ENCODE results near the gene RBMS2.
"Not testable (repeated sequence)": the region's sequence is repeated elsewhere in the genome, so short reads cannot be mapped to it uniquely, and the experiment has no call there.

RBMS2 gene

DNA sequence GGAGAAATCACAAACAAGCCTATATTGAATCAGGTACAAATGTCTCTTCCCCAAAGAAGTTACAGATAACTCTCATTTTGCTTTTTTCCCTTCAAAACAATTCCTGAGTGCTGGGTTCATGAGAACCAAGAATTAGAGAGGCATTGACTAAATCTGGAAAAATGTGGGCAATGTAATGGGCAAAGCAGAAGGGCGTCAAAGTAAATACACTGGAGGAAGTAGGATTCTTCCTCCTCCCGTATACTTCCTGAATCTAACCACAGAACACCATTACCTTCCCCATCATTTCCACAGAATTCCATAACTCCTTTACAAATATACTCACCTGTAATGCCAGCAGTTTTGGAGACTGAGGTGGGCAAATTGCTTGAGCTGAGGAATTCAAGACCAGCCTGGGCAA lies 3.0 kb upstream of the RBMS2 start:
- DNase-seq, result no peak

DNA sequence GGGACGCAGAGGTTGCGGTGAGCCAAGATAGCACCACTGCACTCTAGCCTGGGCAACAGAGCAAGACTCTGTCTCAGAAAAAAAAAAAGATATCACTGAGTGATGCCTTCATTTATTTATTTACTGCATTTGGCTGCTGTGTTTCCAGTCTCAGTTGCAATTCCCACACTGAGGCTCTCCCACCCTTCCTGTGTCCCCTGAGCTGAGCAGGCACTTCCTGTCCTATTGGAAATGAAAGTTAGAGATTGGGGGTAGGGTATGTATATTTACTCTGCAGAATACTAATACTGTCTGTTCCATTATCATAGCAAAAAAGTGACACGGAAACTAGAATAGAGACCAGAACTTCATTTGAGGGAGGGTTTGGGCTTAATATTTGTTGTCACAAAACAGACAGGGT lies 1.6 kb upstream of the RBMS2 start:
- DNase-seq, result no peak

DNA sequence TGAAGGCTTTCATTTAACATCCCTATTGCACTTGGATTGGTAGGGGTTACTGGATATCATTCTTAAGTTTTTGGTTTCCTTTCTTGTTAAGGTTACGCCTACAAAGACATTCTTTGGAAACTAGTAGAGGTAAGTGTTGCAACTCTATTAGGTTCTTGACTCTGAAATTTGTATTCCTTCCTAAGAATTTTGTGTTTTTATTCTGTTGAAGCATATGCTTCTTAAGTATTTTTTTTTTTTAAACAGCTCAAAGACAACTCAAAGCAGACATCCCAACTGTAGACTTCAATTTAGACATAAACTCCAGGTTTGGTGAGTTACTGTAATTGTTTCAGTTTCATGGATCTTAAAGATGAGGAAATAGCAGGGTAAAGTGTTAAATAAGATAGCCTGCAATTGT lies 1.1 kb upstream of the RBMS2 start:
- DNase-seq, result no peak

GRCh38 chr12:56521209-56521589 lies 421 bp upstream of the RBMS2 start:
- no peak for DNase-seq

DNA sequence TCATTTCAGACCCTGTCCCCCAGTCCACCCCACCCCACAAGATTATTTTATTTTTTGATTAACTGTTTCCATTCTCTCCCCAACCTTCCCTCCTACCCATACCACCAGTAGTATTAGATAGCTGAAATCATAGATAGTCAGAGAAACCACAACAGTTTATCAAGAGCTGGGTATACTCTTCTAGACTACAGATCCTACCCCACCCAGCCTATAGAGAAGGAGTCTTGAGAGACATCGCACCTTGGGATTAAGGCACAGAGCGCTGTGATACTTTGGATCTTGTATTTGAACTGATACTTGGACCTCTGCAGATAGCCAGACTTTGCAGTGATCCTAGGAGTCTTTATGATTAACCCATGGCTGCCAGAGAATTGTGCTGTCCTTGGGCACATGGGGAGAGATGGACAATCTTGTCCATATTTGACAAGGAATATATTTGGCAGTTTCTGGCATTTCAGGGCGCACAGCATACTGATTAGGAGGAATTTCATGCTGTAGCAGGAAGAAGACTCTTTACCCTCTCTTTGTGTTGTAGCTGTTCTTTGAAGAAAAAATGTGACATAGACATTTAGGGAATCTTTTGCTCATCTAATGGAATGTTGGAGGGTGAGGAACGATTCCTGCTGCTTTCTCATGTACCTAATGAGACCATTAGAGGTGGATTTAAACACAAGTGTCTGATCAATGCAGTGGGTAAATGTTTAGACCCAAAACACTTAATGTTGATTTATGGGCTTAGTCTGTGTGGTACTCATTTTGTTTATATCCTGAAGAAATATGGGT lies 982 bp downstream of the RBMS2 start:
- DNase-seq, result no peak

- DNase-seq, result no peak
Measured at GRCh38 chr12:56528846-56529245, 7.2 kb downstream of the RBMS2 start.

- DNase-seq, result no peak
Measured at GRCh38 chr12:56529656-56530055, 8.0 kb downstream of the RBMS2 start.

- no peak for DNase-seq
Measured at GRCh38 chr12:56530390-56531055, 8.9 kb downstream of the RBMS2 start.

DNA sequence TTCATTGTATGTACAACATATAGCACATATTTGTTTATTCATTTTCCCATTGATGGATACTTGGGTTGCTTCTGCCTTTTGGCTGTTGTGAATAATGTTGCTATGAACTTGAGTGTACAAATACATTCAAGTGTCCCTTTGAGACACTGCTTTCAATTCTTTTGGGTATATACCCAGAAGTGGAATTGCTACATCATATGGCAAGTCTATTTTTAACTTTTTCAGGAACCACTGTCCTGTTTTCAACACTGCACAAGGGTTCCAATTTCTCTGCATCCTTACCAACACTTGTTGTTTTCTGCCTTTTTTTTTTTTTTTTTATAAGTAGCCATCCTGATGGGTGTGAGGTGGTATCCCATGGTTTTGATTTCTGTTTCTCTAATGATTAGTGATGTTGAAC lies 15.9 kb downstream of the RBMS2 start:
- no peak for DNase-seq

DNA sequence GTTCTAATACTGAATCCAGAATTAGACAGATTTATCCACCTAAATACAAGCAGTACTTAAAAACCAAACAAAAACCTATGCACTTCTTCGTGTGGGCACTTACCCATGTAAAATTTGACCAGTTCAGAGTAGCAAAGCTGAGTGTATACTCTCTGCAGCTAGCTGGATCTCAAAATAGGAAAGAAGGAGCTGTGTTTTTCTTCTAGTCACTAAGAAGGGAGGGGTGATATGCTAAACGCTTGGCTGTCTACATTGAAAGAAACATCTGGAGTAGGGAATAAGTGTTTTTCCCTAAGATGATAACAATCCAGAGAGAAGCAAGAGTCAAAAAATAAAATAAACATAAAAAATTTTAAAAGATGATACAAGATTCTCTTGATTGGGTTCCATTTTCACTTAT lies 20.0 kb downstream of the RBMS2 start:
- no peak for DNase-seq

DNA sequence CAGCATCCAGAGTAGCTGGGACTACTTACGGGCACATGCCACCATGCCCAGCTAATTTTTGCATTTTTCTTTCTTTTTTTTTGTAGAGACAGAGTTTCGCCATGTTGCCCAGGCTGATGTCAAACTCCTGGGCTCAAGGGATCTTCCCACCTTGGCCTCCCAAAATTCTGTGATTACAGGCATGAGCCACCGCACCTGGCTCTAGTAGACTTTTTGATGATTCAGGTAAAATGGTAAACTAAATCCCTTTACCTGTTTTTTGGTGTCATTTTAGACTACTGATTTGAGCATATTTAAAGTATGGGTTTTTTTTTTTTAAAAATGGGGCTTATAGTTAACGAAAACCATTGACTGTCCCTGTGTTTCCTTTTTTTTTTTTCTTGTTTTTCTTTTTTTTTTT lies 20.5 kb downstream of the RBMS2 start:
- no peak for DNase-seq

- DNase-seq, result no peak
Measured at GRCh38 chr12:56545023-56545604, 23.5 kb downstream of the RBMS2 start.

- no peak for DNase-seq
Measured at GRCh38 chr12:56546680-56547079, 25.1 kb downstream of the RBMS2 start.

GRCh38 chr12:56551070-56551469 lies 29.4 kb downstream of the RBMS2 start:
- no peak for DNase-seq

GRCh38 chr12:56565510-56566101 lies 44.0 kb downstream of the RBMS2 start:
- DNase-seq, result peak; percentile 15

DNA sequence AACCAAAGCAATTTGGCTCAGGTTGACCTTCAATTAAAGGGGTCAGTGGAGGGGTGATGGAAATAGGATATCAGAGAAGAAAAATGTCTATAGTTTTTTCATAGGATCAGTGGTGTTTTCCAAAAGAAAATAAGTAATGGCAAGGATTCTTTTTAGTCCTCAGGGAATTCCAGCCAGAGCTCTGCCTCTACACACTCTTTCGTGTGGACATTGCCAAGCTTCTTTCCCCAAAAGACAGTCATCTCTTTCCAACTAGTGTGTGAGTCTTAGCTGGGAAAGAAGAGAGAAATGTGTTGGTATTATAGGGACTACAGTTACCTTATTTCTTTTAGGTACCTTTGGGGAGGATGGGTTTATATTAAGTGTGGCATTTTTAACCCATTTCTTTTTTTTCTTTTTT lies 46.5 kb downstream of the RBMS2 start:
- no peak for DNase-seq

- no peak for DNase-seq
Measured at GRCh38 chr12:56571121-56571520, 49.5 kb downstream of the RBMS2 start.

DNA sequence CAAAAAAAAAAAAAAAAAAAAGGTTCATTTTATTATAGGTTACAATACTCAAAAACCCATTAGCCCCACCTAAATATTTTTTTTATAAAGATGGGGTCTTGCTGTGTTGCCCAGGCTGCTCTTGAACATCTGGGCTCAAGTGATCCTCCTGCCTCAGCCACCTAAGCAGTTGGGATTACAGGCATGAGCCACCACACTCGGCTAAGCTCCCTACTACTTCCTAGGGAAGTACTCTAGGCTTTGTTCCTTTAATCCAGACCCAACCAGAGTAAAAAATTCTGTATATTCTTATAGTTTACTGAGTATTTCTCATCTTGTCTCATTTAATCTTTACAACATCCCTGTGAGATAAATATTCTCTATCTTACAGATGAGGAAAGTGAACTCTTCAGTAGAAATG lies 50.7 kb downstream of the RBMS2 start:
- no peak for DNase-seq

GRCh38 chr12:56574210-56574609 lies 52.6 kb downstream of the RBMS2 start:
- DNase-seq, result no peak

DNA sequence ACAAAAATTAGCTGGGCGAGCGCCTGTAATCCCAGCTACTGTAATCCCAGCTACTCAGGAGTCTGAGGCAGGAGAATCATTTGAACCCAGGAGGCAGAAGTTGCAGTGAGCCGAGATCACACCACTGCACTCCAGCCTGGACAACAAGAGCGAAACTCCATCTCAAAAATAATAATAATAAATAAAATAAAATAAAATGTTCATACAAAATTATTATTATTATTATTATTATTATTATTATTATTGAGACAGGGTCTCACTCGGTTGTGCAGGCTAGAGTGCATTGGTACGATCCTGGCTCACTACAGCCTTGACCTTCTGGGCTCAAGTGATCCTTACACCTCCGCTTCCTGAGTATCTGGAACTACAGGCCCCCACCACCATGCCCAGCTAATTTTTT lies 55.6 kb downstream of the RBMS2 start:
- not testable (repeated sequence) for DNase-seq

DNA sequence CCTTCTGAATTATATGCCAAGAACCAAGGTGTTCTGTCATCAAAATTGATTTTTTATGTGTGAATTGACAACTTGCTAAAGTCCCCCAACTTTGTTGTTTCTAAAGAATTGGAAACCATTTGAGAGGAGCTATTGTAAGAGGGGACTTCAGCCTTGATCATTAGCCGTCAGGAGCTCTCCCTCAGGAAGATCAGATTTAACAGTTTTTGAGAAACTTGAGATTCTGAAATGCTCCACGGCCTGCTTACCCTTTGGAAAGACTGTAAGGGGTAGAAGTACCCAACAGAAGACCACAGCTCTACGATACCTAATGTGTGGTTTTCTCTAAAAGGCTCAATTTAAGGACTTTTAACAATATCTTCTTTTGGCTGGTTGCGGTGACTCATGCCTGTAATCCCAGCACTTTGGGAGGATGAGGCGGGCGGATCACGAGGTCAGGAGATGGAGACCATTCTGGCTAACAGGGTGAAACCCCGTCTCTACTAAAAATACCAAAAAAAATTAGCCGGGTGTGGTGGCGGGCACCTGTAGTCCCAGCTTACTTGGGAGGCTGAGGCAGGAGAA lies 57.4 kb downstream of the RBMS2 start:
- DNase-seq, result no peak

DNA sequence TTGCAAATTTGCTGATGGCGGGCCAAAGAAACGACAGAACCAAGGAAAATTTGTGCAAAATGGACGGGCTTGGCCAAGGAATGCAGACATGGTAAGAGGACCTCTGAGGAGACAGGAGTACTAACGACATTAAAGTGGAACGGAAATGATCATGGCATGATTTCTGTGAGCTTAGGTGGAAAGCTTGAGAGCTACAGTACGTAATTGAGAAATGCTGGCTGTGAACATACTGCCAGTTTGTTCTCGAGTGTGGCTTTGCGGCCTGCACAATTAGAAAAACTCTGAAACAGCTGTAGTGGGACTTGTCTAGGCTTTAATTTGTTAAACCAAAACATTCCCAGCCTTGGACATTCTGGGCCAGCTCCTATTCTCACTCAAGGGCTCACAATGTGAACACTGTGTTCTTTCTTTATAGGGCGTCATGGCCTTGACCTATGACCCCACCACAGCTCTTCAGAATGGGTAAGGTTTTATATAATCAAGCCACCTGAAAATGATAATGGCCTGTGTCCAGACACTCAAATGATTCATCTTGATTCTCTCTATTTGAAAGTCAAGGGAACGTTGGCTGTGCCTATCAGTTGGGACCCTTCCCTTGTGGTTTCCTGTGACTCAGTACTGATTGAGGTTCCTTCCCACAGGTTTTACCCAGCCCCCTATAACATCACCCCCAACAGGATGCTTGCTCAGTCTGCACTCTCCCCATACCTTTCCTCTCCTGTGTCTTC lies 60.0 kb downstream of the RBMS2 start:
- peak; percentile 5 for DNase-seq

- DNase-seq, result no peak
Measured at GRCh38 chr12:56585098-56585497, 63.5 kb downstream of the RBMS2 start.

All from activated naive CD4-positive, alpha-beta T cell treated with Interleukin-2 at 50 U/mL for 16 hours (primary cell).